ENCODE data around the gene FTL.

FTL gene

DNA sequence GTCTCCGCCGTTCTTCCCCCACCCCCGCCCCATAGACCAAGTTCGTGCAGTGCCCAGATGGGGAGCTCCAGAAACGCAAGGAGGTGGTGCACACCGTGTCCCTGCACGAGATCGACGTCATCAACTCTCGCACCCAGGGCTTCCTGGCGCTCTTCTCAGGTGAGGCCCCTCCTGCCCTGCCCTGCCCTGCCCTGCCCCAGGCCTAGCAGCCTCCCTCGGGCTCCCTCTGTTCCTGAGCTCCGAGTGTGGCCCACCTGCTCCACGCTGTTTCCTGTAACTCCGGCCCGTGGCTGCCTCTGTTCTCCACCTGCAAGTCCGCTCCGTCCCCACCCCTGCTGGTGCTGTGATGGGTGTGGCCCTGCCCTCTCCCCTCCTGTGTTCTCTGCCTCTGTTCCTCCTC is 45.3 kb downstream of the FTL start:
- H3K9me3 ChIP-seq (ENCODE audit: control insufficient read depth, insufficient read depth, low read length), result no peaks in the 10 kb centered on the region
- H3K4me1 ChIP-seq (ENCODE audit: control insufficient read depth, insufficient read depth, low read length), result no peaks in the 10 kb centered on the region
- H3K27me3 ChIP-seq (ENCODE audit: control insufficient read depth, insufficient read depth, low read length), result no peaks in the 10 kb centered on the region
- H3K27ac ChIP-seq (ENCODE audit: low read length), result no peak overlapping the region
- no peak overlapping the region for H3K4me3 ChIP-seq (ENCODE audit: low read length)
- DNase-seq (ENCODE audit: low read depth, low spot score), result no peak
- peaks cover 49% of the 10 kb centered on the region for H3K36me3 ChIP-seq (ENCODE audit: control insufficient read depth, insufficient read depth, low read length)
- no CpG with 5 or more reads among the region's 18 CpGs for WGBS (ENCODE audit: insufficient coverage, insufficient read length)

DNA sequence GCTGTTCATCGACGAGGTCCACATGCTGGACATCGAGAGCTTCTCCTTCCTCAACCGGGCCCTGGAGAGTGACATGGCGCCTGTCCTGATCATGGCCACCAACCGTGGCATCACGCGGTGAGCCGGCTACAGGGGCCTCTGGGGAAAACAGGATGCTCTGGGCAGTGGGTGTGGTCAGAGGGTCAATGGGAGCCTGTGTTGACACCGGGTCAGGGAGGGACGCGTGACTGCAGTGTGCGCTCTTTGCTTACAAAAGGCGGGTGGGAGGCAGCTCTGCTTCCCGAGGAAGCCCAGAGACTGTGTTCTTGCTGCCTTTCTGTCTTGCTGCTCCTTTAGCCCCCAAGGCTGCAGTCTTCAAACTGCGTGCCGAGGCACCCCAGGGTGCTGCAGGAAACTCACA is 46.1 kb downstream of the FTL start:
- DNase-seq (ENCODE audit: low read depth, low spot score), result no peak
- WGBS (ENCODE audit: insufficient coverage, insufficient read length), result no CpG with 5 or more reads among the region's 17 CpGs
- no peaks in the 10 kb centered on the region for H3K9me3 ChIP-seq (ENCODE audit: control insufficient read depth, insufficient read depth, low read length)
- no peak overlapping the region for H3K27ac ChIP-seq (ENCODE audit: low read length)
- H3K4me3 ChIP-seq (ENCODE audit: low read length), result no peak overlapping the region
- H3K4me1 ChIP-seq (ENCODE audit: control insufficient read depth, insufficient read depth, low read length), result no peaks in the 10 kb centered on the region
- H3K27me3 ChIP-seq (ENCODE audit: control insufficient read depth, insufficient read depth, low read length), result no peaks in the 10 kb centered on the region
- H3K36me3 ChIP-seq (ENCODE audit: control insufficient read depth, insufficient read depth, low read length), result peaks cover 49% of the 10 kb centered on the region

DNA sequence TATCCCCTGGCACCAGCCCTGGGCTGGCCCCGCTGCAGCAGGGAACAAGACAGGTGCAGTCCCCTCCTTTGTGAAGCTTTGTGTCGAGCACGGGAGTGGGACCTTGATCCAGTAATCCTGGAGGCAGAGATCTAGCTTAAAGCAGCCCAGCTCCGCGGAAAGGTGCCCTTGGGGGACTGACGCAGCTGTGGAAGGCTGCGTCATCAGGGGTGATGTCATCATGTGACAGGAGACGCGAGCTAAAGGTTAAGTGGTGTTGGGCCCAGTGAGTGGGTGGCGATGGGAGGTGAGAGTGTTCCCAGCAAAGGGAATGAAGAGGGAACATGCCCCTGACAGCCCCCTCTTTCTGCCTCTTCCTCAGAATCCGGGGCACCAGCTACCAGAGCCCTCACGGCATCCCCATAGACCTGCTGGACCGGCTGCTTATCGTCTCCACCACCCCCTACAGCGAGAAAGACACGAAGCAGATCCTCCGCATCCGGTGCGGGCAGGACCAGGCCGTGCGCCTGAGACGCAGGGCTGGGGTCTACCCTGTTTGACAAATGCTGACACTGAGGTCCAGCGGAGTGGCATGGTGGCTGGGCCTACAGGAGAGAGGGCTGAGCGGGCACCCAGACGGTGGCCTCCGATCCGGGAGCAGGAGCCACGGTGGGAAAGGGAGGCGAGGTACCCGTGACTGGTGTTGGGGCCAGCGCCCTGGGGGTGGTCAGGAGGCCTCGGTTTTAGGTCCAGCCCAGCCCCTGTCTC is 49.2 kb downstream of the FTL start:
- H3K27ac ChIP-seq (ENCODE audit: low read length), result no peak overlapping the region
- H3K4me3 ChIP-seq (ENCODE audit: low read length), result no peak overlapping the region
- H3K36me3 ChIP-seq (ENCODE audit: control insufficient read depth, insufficient read depth, low read length), result peaks cover 38% of the 10 kb centered on the region
- DNase-seq (ENCODE audit: low read depth, low spot score), result no peak
- no peaks in the 10 kb centered on the region for H3K9me3 ChIP-seq (ENCODE audit: control insufficient read depth, insufficient read depth, low read length)
- no peaks in the 10 kb centered on the region; the same call in 1 of the 2 replicates for H3K27me3 ChIP-seq (ENCODE audit: control insufficient read depth, insufficient read depth, low read length)
- H3K4me1 ChIP-seq (ENCODE audit: control insufficient read depth, insufficient read depth, low read length), result peaks cover 5% of the 10 kb centered on the region
- no CpG with 5 or more reads among the region's 32 CpGs for WGBS (ENCODE audit: insufficient coverage, insufficient read length)

DNA sequence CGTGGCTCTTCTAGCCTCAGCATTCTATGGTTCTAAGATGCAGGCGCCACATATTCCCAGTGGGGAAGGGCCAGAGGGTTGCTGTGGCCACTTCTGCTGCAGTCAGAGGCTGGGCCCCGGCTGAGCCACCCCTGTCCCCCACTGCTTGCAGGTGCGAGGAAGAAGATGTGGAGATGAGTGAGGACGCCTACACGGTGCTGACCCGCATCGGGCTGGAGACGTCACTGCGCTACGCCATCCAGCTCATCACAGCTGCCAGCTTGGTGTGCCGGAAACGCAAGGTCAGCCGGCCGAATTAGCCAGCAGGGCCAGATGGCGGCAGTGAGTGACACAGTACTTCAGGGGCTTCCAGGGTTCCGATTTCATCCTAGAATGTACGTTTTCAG is 49.8 kb downstream of the FTL start:
- no peaks in the 10 kb centered on the region; the same call in 1 of the 2 replicates for H3K27me3 ChIP-seq (ENCODE audit: control insufficient read depth, insufficient read depth, low read length)
- H3K4me3 ChIP-seq (ENCODE audit: low read length), result no peak overlapping the region
- no peak overlapping the region for H3K27ac ChIP-seq (ENCODE audit: low read length)
- no peaks in the 10 kb centered on the region for H3K9me3 ChIP-seq (ENCODE audit: control insufficient read depth, insufficient read depth, low read length)
- peaks cover 33% of the 10 kb centered on the region for H3K36me3 ChIP-seq (ENCODE audit: control insufficient read depth, insufficient read depth, low read length)
- no peak for DNase-seq (ENCODE audit: low read depth, low spot score)
- WGBS (ENCODE audit: insufficient coverage, insufficient read length), result no CpG with 5 or more reads among the region's 18 CpGs
- peaks cover 5% of the 10 kb centered on the region for H3K4me1 ChIP-seq (ENCODE audit: control insufficient read depth, insufficient read depth, low read length)

DNA sequence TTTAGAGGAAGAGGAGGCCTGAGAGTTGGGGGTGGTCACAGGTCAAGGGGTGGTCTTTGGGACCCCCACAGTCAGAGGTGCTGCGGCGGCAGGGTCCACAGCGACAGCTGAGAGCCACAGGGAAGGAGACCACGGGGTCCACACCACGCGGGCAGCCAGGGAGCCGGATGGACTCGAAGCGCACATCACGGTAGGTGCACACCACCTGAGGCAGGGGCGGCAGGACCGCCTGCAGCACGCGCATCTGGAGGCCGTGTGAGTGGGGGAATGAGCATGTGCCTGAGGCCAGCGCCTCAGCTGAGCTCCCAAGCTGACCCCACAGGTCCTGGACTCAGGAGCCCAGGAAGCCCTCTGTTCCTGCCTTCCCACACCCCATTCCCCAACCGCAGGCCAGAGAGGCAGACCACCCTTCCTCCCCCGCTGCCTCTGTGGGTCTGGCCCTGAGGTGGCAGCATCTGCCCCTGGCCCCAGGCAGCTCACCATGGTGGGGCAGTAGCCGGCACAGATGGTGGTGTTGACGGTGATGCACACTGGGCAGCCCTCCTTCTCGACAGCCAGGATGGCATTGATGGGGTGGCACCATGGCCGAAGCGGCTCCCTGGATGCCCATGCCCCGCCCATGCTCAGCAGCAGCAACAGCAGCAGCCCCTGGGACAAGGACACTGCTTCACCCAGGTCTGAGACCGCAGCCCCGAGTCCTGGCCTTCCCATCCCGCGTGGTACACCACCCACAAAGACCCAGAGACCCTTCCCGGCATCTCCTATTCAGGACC is 51.1 kb downstream of the FTL start:
- H3K9me3 ChIP-seq (ENCODE audit: control insufficient read depth, insufficient read depth, low read length), result no peaks in the 10 kb centered on the region
- H3K27ac ChIP-seq (ENCODE audit: low read length), result no peak overlapping the region
- H3K27me3 ChIP-seq (ENCODE audit: control insufficient read depth, insufficient read depth, low read length), result no peaks in the 10 kb centered on the region; the same call in 1 of the 2 replicates
- peaks cover 27% of the 10 kb centered on the region for H3K36me3 ChIP-seq (ENCODE audit: control insufficient read depth, insufficient read depth, low read length)
- no peak for DNase-seq (ENCODE audit: low read depth, low spot score)
- peaks cover 8% of the 10 kb centered on the region for H3K4me1 ChIP-seq (ENCODE audit: control insufficient read depth, insufficient read depth, low read length)
- H3K4me3 ChIP-seq (ENCODE audit: low read length), result no peak overlapping the region
- WGBS (ENCODE audit: insufficient coverage, insufficient read length), result no CpG with 5 or more reads among the region's 29 CpGs

Data from iPS DF 6.9 (cell line).